Limb (tissue), 2 donors: ENCODE data around the gene KLF16.
"Not testable (repeated sequence)": the region's sequence is repeated elsewhere in the genome, so short reads cannot be mapped to it uniquely, and the experiment has no call there.

Experiments used
- DNase-seq, 2 donors: peaks; one replicate each; pipeline ENCODE4 v3.0.0-alpha.2; 2016; ENCODE audit errors: extremely low spot score in 2 of 2

Gene KLF16

GRCh38 chr19:1884291-1884718, 20.9 kb upstream of the KLF16 start:
- DNase-seq: no peak

GRCh38 chr19:1883784-1884183, 20.4 kb upstream of the KLF16 start:
- DNase-seq: no peak

DNA sequence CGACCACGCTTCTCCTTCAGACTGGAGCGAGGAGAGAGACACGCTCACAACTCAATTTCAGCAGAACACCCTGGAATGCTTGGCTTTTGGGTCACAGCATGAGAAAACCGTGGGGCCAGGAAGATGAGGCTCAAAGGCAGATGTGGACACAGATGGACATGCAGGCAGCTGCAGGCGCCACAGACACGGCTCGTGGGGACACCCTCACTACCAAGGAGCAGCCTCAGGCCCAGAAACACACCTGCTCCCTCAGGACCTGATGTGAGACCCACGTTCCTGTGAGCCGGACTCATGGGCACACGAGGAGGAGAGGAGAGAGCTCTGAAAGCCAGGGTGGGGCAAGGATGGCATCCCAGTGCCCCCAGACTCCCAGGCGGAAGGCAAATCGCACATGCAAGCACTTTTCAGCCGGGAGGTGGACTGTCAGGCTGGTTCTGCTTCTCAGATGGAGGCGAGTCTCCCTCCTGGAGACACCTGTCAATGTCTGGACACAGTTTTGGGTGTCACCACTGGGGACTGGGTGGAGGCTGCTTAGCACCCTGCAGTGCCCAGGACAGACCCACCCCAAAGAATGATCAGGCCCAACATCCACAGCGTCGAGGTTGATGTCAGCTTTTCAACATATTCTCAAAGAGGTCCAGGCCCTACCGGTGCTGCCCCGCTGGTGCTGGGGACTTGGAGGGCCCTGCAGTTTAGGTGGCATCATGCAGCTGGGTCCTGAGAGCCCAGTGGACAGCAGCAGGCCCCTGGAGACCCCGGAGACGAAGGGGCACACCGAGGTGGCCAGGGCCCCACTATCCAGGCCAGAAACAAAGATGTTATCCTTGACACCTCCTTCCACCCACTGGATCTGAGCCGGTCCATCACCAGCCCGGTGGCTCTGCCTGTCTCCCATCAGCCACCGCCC, 19.7 kb upstream of the KLF16 start:
- no peak for DNase-seq

GRCh38 chr19:1882089-1882785, 18.9 kb upstream of the KLF16 start:
- no peak for DNase-seq

DNA sequence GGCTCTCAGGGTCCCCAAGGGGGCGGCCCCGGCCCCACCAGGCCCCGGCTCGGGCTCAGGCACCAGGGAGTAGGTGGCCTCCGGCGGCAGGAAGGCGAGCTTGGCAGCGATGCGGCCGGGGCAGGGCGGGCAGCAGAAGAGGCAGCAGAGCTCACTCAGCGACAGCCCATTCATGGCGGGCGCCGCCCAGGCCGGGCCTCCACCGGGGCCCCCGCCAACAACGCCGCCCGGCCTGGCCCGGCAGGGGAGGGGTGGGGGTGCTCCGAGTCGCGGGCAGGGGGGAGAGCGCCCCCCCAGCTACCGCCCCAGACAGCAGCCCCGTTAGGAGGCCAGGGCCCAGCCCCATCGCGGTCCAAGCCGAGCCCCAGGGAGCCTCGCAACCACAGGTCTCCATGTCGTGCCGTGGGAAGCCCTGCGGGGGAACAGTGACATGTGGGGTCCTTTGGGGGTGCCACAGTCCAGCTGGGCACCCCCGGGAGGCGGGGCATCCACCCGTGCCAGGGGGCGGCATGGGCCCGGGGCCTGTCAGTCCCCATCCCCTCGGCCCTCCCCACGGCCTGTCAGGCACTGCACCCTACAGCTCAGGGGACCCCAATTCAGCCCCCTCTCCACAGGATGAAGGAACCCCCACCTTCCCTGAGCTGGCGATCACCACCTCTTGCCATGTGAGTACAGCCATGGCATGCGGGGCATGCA, 18.2 kb upstream of the KLF16 start:
- not testable (repeated sequence) for DNase-seq

DNA sequence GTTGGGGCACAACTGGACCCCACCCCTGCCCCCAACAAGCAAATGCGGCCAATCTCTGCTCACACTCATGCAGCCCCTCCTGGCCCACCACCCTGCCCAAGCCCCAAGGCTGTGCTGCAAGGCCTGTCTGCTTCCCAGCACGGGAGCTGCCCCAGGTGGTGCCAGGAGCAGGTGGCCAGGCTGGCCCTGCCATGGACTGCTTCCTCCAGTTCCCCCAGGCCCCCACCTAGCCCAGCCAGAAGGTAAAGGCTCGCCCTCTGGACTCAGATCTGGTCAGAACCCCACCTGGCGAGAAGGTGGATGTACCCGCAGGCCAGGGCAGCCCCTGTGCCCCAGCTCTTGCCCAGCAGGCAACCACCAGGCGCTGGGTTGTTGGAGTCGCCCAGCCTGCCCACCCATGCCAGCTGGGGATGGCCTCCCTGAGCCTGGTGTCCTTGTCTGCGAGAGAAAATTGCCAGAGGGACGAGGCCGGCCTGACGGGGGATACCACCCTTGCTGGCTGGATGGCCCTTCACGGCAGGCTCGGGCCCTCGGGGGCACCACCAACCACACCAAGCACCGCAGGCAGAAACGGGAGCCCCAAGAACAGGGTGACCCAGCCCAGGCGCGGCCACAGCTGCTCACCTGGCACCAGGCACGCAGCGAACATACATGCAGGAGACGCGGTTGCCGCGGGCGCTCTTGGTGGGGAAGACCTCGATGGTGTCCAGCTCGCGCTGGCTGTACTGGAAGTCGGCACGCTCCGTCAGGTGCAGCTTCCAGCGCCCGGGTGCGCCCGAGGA, 17.4 kb upstream of the KLF16 start:
- DNase-seq: no peak

DNA sequence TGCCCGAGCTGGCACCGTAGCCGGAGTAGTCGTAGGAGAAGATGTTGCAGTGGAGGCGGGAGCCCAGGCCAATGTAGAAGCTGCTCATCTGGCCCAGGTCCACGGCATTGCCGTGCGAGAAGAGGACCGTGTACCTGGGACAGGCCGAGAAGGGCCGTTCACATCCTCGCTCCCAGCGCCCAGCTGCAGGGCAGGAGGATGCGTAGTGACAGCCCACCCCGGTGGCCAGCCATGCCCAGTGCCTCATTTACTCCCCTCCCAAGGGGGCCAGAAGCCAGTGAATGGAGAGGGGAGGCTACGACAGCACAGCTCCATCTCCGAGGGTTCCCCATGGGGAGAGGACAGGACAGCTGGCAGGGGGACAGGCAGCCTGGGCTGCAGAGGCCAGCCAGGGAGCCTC, 16.6 kb upstream of the KLF16 start:
- not testable (repeated sequence) for DNase-seq

GRCh38 chr19:1878583-1878982, 15.2 kb upstream of the KLF16 start:
- DNase-seq: not testable (repeated sequence)

DNA sequence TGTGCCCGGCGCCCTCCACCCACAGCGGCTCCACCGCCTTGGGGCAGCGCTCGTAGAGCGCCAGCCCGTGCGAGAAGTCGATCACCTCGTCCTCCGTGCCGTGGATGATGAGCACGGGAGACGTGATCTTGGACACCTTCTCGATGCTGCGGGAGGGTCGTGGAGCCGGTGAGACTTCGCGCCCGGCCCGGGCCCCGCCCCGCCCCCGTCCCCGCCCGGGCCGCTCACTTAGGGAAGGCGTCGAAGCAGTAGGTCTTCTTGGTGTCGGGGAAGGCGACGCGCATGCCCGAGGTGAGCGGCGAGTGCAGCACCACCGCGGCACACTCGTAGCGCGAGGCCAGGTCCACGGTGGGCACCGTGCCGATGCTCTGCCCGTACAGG, 13.9 kb upstream of the KLF16 start:
- DNase-seq: not testable (repeated sequence)

DNA sequence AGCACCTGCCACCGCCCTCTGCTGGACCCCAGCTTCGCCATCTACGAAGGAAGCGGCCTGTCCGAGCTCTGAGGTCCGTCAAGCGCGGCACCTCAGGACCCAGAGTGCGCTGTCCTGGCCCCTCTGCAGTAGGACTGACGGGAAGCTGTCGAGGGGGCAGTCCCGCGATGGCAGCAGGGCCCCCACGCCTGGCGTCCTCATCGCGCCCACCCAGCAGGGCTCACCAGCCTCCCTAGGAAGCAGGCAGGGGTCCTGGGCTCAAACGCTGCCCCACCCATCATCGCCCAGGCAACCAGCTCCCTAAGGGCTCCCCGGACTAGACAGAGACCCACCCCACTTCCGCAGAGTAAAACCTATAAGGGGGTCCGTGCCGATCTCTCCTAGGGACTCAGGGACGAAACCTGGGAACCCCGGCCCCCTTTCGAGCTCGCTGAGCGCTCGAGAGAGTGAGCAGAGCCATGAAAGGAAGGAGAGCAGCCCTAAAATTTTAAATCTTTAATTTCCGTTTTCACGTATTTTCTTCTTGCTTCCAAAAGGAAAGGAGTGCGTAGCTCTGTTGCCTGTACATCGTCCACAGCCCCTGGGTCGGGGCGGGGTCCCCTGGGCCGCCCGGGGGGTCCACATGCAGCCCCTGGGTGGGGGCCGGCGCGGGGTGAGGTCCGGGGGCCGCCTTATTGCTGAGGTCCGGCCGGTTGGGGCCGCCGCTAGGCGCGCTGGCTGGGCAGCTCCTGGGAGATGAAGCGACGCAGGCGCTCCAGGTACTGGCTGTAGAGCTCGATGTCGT, 13.3 kb upstream of the KLF16 start:
- not testable (repeated sequence) for DNase-seq

GRCh38 chr19:1875646-1876495, 12.5 kb upstream of the KLF16 start:
- DNase-seq: peak; percentile 92 to 93

GRCh38 chr19:1875265-1875645, 11.9 kb upstream of the KLF16 start:
- not testable (repeated sequence) for DNase-seq

DNA sequence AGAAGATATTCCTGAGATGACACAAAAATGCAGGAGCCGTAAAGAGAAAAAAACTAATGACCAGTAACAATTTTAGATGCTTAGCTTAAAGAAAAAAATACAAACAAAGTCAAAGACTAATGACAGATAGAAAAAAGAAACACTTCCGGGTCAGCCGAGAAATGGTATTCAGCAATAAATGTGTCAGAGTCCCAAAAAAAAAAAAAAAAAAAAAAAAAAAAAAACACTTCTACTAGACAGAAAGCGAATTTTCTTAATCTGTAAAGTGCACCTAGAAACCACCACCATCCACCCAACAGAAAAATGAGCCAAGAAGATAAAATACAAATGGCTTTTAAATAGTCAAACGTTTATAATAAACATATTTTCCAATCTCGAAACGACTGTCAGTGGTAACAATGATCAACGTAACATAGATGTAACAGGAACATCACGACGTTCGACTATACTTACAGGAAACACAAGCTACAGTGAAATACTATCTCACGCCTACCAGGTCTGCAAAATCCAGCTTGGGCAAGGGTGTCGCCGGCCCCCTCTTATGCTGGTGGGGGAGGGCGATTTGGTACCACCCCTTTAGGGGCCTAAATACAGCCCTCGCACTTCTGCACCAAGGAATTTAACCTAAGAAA, 11.3 kb upstream of the KLF16 start:
- no peak for DNase-seq

GRCh38 chr19:1873524-1874473, 10.4 kb upstream of the KLF16 start:
- DNase-seq: no peak

- DNase-seq: no peak
Observed at GRCh38 chr19:1872807-1873523, 9.6 kb upstream of the KLF16 start.

GRCh38 chr19:1871630-1872029, 8.3 kb upstream of the KLF16 start:
- no peak for DNase-seq

GRCh38 chr19:1871140-1871597, 7.8 kb upstream of the KLF16 start:
- no peak for DNase-seq
